ENCODE measurements around the gene TGFB1I1.

Gene TGFB1I1

GRCh38 chr16:31427441-31428278, 44.3 kb upstream of the TGFB1I1 start:
- Histone ChIP-seq H2AFZ (ENCODE audit: low read length) (no peak overlapping the region), H3K79me2 (ENCODE audit: insufficient read depth, low read length) (no peaks in the 10 kb centered on the region), H3K4me1 (ENCODE audit: insufficient read depth, low read length, severe bottlenecking) (no peaks in the 10 kb centered on the region), H3F3A (ENCODE audit: insufficient read depth, low read length) (no peaks in the 10 kb centered on the region), H3K4me3 (ENCODE audit: low read depth, low read length, poor library complexity, severe bottlenecking) (no peak overlapping the region), H3K9ac (ENCODE audit: low read length) (no peak overlapping the region), H3K4me2 (ENCODE audit: low read length) (no peak overlapping the region), H4K20me1 (ENCODE audit: insufficient read depth, low read length) (no peaks in the 10 kb centered on the region), H3K27ac (ENCODE audit: low read depth, low read length, poor library complexity, severe bottlenecking) (no peak overlapping the region), H3K9me2 (ENCODE audit: low read depth, low read length) (no peaks in the 10 kb centered on the region), H3K36me3 (ENCODE audit: insufficient read depth, low read length) (no peaks in the 10 kb centered on the region), H3K9me3 (ENCODE audit: low read length) (no peaks in the 10 kb centered on the region), H3K27me3 (ENCODE audit: insufficient read depth, low read length) (no peaks in the 10 kb centered on the region)
- TF ChIP-seq EZH2 (IDR thresholded peaks at IDR 0.05; ENCODE audit: borderline replicate concordance, low read length), result no peak
- TF ChIP-seq CTCF (IDR thresholded peaks at IDR 0.05; ENCODE audit: low read length), result no peak

GRCh38 chr16:31428279-31428597, 43.7 kb upstream of the TGFB1I1 start, which contains the start of gene COX6A2:
COX6A2 (minus strand) TSS chr16:31428360; CDS start chr16:31428325, 35 bp downstream.
- no peaks in the 10 kb centered on the region for H3K9me2 ChIP-seq (ENCODE audit: low read depth, low read length)
- H2AFZ ChIP-seq (ENCODE audit: low read length), result no peak within 1 kb of the TSS

GRCh38 chr16:31428638-31429247, 43.2 kb upstream of the TGFB1I1 start:
- no peak overlapping the region for H3K4me3 ChIP-seq (ENCODE audit: low read depth, low read length, poor library complexity, severe bottlenecking)
- no peaks in the 10 kb centered on the region for H3K27me3 ChIP-seq (ENCODE audit: insufficient read depth, low read length)
- H3K27ac ChIP-seq (ENCODE audit: low read depth, low read length, poor library complexity, severe bottlenecking), result no peak overlapping the region
- H2AFZ ChIP-seq (ENCODE audit: low read length), result no peak overlapping the region
- no peaks in the 10 kb centered on the region for H3K9me3 ChIP-seq (ENCODE audit: low read length)
- no peaks in the 10 kb centered on the region for H4K20me1 ChIP-seq (ENCODE audit: insufficient read depth, low read length)
- no peak overlapping the region for H3K4me2 ChIP-seq (ENCODE audit: low read length)
- H3K9me2 ChIP-seq (ENCODE audit: low read depth, low read length), result no peaks in the 10 kb centered on the region
- H3K4me1 ChIP-seq (ENCODE audit: insufficient read depth, low read length, severe bottlenecking), result no peaks in the 10 kb centered on the region
- TF ChIP-seq EZH2 (IDR thresholded peaks at IDR 0.05; ENCODE audit: borderline replicate concordance, low read length) (no peak), CTCF (IDR thresholded peaks at IDR 0.05; ENCODE audit: low read length) (no peak)
- H3K79me2 ChIP-seq (ENCODE audit: insufficient read depth, low read length), result no peaks in the 10 kb centered on the region
- H3K36me3 ChIP-seq (ENCODE audit: insufficient read depth, low read length), result no peaks in the 10 kb centered on the region
- no peak overlapping the region for H3K9ac ChIP-seq (ENCODE audit: low read length)
- no peaks in the 10 kb centered on the region for H3F3A ChIP-seq (ENCODE audit: insufficient read depth, low read length)

More at GRCh38 chr16:31428279-31428597, 43.7 kb upstream of the TGFB1I1 start, which contains the start of gene COX6A2:
- H3K4me2 ChIP-seq (ENCODE audit: low read length), result no peak within 1 kb of the TSS
- no peaks in the 10 kb centered on the region for H3K9me3 ChIP-seq (ENCODE audit: low read length)
- H3K79me2 ChIP-seq (ENCODE audit: insufficient read depth, low read length), result no peaks in the 10 kb centered on the region
- no peak within 1 kb of the TSS for H3K9ac ChIP-seq (ENCODE audit: low read length)
- H3F3A ChIP-seq (ENCODE audit: insufficient read depth, low read length), result no peaks in the 10 kb centered on the region
- no peak within 1 kb of the TSS for H3K27ac ChIP-seq (ENCODE audit: low read depth, low read length, poor library complexity, severe bottlenecking)
- H3K36me3 ChIP-seq (ENCODE audit: insufficient read depth, low read length), result no peaks in the 10 kb centered on the region
- no peaks in the 10 kb centered on the region for H4K20me1 ChIP-seq (ENCODE audit: insufficient read depth, low read length)
- TF ChIP-seq CTCF (IDR thresholded peaks at IDR 0.05; ENCODE audit: low read length) (no peak), EZH2 (IDR thresholded peaks at IDR 0.05; ENCODE audit: borderline replicate concordance, low read length) (no peak)
- no peaks in the 10 kb centered on the region for H3K4me1 ChIP-seq (ENCODE audit: insufficient read depth, low read length, severe bottlenecking)
- H3K27me3 ChIP-seq (ENCODE audit: insufficient read depth, low read length), result no peaks in the 10 kb centered on the region
- no peak within 1 kb of the TSS for H3K4me3 ChIP-seq (ENCODE audit: low read depth, low read length, poor library complexity, severe bottlenecking)

Data from OCI-LY1 (cell line).